Osteocyte (in vitro differentiated cells): ENCODE data around the gene SLC22A16. TPM values are rescaled to one million over a fixed set of nuclear protein-coding genes. Genes with fewer than 3 reads are reported as not detected.

Experiments
- DNase-seq: peaks from one replicate; pipeline ENCODE4 v3.0.0; 2021; ENCODE audit warnings: mixed read lengths; ENCODE audit not compliant: unreplicated experiment; ENCODE audit errors: extremely low spot score
- H3K27ac Mint-ChIP-seq: one replicate; pipeline ENCODE4 v1.8.0; 2021; ENCODE audit warnings: mild to moderate bottlenecking, mixed read lengths; ENCODE audit not compliant: unreplicated experiment
- H3K27me3 Mint-ChIP-seq: one replicate; pipeline ENCODE4 v1.8.0; 2021; ENCODE audit warnings: mixed read lengths; ENCODE audit not compliant: unreplicated experiment
- H3K36me3 Mint-ChIP-seq: one replicate; pipeline ENCODE4 v1.8.0; 2021; ENCODE audit warnings: mixed read lengths; ENCODE audit not compliant: unreplicated experiment
- H3K4me1 Mint-ChIP-seq: one replicate; pipeline ENCODE4 v1.8.0; 2021; ENCODE audit warnings: mixed read lengths; ENCODE audit not compliant: unreplicated experiment
- H3K4me3 Mint-ChIP-seq: one replicate; pipeline ENCODE4 v1.8.0; 2021; ENCODE audit warnings: mild to moderate bottlenecking, moderate library complexity, mixed read lengths; ENCODE audit not compliant: unreplicated experiment
- H3K9me3 Mint-ChIP-seq: one replicate; pipeline ENCODE4 v1.8.0; 2021; ENCODE audit warnings: mixed read lengths; ENCODE audit not compliant: unreplicated experiment
- total RNA-seq: library from RNA; stranded (reverse); gene quantifications from 2 replicates; pipeline ENCODE4 v1.2.1, GENCODE V29; 2021
- TF ChIP-seq, protein P1 (sequence below): fragments of 200-600 bp; sonication (generic); IDR thresholded peaks from 2 replicates; pipeline ENCODE4 v1.5.0; 2021; ENCODE audit warnings: antibody characterized with exemption, mild to moderate bottlenecking, moderate library complexity

The SLC22A16 gene
- total RNA-seq, 1 donor from 2014 or later = not detected

DNA sequence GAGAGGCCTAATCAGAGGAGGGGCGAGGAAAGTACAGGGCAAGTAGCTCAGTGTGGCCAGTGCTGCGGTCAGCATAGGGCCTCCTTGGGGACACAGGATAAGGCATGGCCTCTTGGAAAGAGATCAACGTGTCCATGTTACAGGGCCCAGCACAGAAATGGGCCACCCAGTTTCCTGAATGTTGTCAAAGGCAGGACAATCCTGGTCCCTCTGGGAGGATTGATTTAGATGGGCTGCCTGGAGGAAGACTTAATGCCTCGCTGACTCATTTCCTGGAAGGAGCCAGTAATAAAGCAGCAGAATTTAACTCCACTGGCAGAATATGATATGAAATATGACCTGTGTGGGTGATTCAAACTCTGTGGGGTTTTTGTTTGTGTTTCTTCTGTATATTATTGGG, 77.6 kb downstream of the SLC22A16 start:
- no peaks in the 10 kb centered on the region for H3K9me3 Mint-ChIP-seq
- no peaks in the 10 kb centered on the region for H3K36me3 Mint-ChIP-seq

DNA sequence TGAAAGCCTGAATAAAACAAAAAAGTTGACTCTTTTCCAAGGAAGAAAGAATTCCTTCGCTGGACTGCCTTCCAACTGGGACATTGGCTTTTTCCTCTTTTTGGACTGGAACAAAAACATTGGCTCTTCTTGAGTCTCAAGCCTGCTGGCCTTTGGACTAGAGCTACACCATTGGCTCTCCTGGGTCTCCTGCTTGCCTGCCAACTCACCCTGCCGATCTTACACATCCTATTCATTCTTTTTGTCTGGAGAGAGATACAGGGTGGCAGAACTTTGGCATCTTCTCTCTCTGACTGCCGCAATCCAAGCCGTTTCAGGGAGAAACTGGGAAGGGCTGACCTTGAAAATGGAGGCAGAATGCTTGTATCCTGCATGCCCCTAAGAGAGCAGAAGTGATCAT, 81.2 kb downstream of the SLC22A16 start:
- Mint-ChIP-seq H3K36me3 (no peaks in the 10 kb centered on the region), H3K27ac (no peak overlapping the region), H3K9me3 (no peaks in the 10 kb centered on the region), H3K4me3 (no peak overlapping the region), H3K27me3 (peaks cover 13% of the 10 kb centered on the region), H3K4me1 (peaks cover 8% of the 10 kb centered on the region)
- TF ChIP-seq, protein P1, sequence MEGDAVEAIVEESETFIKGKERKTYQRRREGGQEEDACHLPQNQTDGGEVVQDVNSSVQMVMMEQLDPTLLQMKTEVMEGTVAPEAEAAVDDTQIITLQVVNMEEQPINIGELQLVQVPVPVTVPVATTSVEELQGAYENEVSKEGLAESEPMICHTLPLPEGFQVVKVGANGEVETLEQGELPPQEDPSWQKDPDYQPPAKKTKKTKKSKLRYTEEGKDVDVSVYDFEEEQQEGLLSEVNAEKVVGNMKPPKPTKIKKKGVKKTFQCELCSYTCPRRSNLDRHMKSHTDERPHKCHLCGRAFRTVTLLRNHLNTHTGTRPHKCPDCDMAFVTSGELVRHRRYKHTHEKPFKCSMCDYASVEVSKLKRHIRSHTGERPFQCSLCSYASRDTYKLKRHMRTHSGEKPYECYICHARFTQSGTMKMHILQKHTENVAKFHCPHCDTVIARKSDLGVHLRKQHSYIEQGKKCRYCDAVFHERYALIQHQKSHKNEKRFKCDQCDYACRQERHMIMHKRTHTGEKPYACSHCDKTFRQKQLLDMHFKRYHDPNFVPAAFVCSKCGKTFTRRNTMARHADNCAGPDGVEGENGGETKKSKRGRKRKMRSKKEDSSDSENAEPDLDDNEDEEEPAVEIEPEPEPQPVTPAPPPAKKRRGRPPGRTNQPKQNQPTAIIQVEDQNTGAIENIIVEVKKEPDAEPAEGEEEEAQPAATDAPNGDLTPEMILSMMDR = no peak
- no peak for DNase-seq

More for the DNA sequence above, 77.6 kb downstream of the SLC22A16 start:
- peak overlapping the region; percentile 40 for H3K27ac Mint-ChIP-seq
- TF ChIP-seq, protein P1 = no peak
- H3K27me3 Mint-ChIP-seq = peaks cover 2% of the 10 kb centered on the region
- peaks cover 8% of the 10 kb centered on the region for H3K4me1 Mint-ChIP-seq
- H3K4me3 Mint-ChIP-seq = no peak overlapping the region
- peak; percentile 46 for DNase-seq

DNA sequence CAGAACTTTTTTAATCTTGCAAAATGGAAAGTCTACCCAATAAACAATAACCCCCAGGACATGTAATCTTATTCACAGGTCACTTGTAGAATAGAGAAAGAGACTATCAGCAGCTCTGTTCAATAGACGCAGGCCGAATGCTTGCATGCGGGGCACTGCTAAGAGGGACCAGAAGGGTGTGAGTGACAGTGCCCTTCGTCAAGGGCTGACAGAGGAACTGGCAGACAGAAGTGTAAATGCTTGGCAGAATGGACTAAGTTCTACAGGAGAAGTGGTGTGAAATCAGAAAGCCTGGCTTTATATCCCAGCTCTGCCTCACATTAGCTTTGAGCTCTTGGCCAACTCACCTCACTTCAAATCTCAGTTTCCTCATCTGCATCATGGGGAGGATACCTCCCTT, 82.0 kb downstream of the SLC22A16 start:
- H3K4me3 Mint-ChIP-seq = no peak overlapping the region
- H3K27ac Mint-ChIP-seq = no peak overlapping the region
- TF ChIP-seq, protein P1 = no peak
- H3K9me3 Mint-ChIP-seq = no peaks in the 10 kb centered on the region
- peaks cover 15% of the 10 kb centered on the region for H3K27me3 Mint-ChIP-seq
- peaks cover 8% of the 10 kb centered on the region for H3K4me1 Mint-ChIP-seq
- H3K36me3 Mint-ChIP-seq = no peaks in the 10 kb centered on the region
- DNase-seq = no peak

DNA sequence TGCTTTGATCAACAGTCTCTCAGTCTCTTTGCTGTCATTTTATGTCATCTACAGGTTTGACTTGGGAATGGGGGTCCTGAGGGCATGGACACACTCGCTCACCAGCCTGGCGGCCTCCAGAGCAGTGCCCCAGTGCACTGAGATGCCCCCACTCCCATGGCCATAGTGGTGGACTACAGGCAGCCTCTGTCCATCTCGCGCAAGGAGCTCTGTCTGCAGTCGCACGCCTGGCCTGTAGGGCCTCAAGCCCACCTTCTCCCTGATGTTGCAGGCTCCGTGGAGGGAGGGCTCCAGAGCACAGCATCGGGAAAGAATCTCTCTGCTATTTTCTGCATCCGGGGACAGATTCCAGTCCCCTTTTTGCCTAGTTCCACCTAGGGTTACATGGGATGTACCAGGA, 83.7 kb downstream of the SLC22A16 start:
- H3K36me3 Mint-ChIP-seq = no peaks in the 10 kb centered on the region
- no peaks in the 10 kb centered on the region for H3K4me1 Mint-ChIP-seq
- no peaks in the 10 kb centered on the region for H3K9me3 Mint-ChIP-seq
- no peak for DNase-seq
- TF ChIP-seq, protein P1 = no peak
- H3K27ac Mint-ChIP-seq = no peak overlapping the region
- H3K27me3 Mint-ChIP-seq = peaks cover 25% of the 10 kb centered on the region
- H3K4me3 Mint-ChIP-seq = no peak overlapping the region

DNA sequence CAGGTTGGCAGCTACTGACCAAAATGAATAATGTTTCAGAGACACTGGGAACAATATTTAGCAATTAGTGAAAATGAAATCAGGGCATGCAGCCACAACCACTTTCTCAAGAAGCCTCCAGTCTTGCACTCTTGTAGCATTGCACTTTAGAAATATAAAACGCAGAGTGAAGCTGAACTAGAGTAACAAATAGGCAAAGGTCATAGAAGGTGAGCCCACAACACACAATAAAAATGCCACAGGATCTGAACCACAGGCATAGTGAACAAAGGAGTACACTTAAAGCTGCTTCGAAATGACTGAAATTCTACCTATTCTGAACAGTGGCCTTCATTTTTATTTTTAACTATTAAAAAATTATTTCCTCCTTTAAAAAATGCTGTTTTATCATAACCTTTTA, 86.0 kb downstream of the SLC22A16 start:
- Mint-ChIP-seq H3K4me1 (no peaks in the 10 kb centered on the region), H3K27me3 (peaks cover 35% of the 10 kb centered on the region), H3K4me3 (no peak overlapping the region), H3K9me3 (no peaks in the 10 kb centered on the region), H3K36me3 (no peaks in the 10 kb centered on the region), H3K27ac (no peak overlapping the region)
- no peak for DNase-seq
- TF ChIP-seq, protein P1 = no peak
